Measurements from ENCODE around the gene PLA2G4A.

PLA2G4A gene

DNA sequence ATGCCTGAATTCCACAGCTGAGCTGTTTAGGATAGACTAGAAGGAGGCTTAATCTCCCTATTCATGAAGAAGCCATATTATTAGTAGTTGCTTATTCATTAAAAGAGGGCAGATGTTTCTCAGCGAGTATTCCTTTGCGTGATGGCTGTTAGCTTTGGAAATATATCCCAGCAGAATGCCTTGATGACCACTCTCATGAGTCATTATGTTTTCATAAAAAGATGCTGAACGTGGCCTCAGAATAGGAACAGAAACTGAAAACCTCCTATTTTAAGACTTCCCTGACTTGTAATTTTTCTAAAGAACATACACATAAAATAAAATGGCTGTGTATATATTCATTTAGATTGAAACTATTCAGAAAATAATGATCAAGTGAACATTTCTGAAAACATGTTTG lies 9.6 kb upstream of the PLA2G4A start:
- Histone ChIP-seq H3F3A (ENCODE audit: insufficient read depth, low read length) (no peaks in the 10 kb centered on the region), H2AFZ (ENCODE audit: low read length) (no peak overlapping the region), H3K4me3 (ENCODE audit: low read depth, low read length, poor library complexity, severe bottlenecking) (no peak overlapping the region), H3K27ac (ENCODE audit: low read depth, low read length, poor library complexity, severe bottlenecking) (no peak overlapping the region), H3K36me3 (ENCODE audit: insufficient read depth, low read length) (no peaks in the 10 kb centered on the region), H3K9me3 (ENCODE audit: low read length) (no peaks in the 10 kb centered on the region), H3K4me1 (ENCODE audit: insufficient read depth, low read length, severe bottlenecking) (no peaks in the 10 kb centered on the region), H3K4me2 (ENCODE audit: low read length) (no peak overlapping the region), H3K79me2 (ENCODE audit: insufficient read depth, low read length) (no peaks in the 10 kb centered on the region), H4K20me1 (ENCODE audit: insufficient read depth, low read length) (no peaks in the 10 kb centered on the region), H3K27me3 (ENCODE audit: insufficient read depth, low read length) (no peaks in the 10 kb centered on the region), H3K9ac (ENCODE audit: low read length) (no peak overlapping the region), H3K9me2 (ENCODE audit: low read depth, low read length) (no peaks in the 10 kb centered on the region)
- TF ChIP-seq EZH2 (IDR thresholded peaks at IDR 0.05; ENCODE audit: borderline replicate concordance, low read length) = no peak
- no peak for TF ChIP-seq CTCF (IDR thresholded peaks at IDR 0.05; ENCODE audit: low read length)

- H3K79me2 ChIP-seq (ENCODE audit: insufficient read depth, low read length) = no peaks in the 10 kb centered on the region
- TF ChIP-seq EZH2 (IDR thresholded peaks at IDR 0.05; ENCODE audit: borderline replicate concordance, low read length) (no peak), CTCF (IDR thresholded peaks at IDR 0.05; ENCODE audit: low read length) (no peak)
- H3K27me3 ChIP-seq (ENCODE audit: insufficient read depth, low read length) = no peaks in the 10 kb centered on the region
- no peak overlapping the region for H3K4me3 ChIP-seq (ENCODE audit: low read depth, low read length, poor library complexity, severe bottlenecking)
- no peak overlapping the region for H3K27ac ChIP-seq (ENCODE audit: low read depth, low read length, poor library complexity, severe bottlenecking)
- no peak overlapping the region for H3K4me2 ChIP-seq (ENCODE audit: low read length)
- no peaks in the 10 kb centered on the region for H4K20me1 ChIP-seq (ENCODE audit: insufficient read depth, low read length)
- no peaks in the 10 kb centered on the region for H3K4me1 ChIP-seq (ENCODE audit: insufficient read depth, low read length, severe bottlenecking)
- H3K9me3 ChIP-seq (ENCODE audit: low read length) = no peaks in the 10 kb centered on the region
- H3K9me2 ChIP-seq (ENCODE audit: low read depth, low read length) = no peaks in the 10 kb centered on the region
- H3F3A ChIP-seq (ENCODE audit: insufficient read depth, low read length) = no peaks in the 10 kb centered on the region
- H3K9ac ChIP-seq (ENCODE audit: low read length) = no peak overlapping the region
- H2AFZ ChIP-seq (ENCODE audit: low read length) = no peak overlapping the region
- no peaks in the 10 kb centered on the region for H3K36me3 ChIP-seq (ENCODE audit: insufficient read depth, low read length)
These were observed 9.2 kb upstream of the PLA2G4A start for GRCh38 chr1:186819563-186819962.

DNA sequence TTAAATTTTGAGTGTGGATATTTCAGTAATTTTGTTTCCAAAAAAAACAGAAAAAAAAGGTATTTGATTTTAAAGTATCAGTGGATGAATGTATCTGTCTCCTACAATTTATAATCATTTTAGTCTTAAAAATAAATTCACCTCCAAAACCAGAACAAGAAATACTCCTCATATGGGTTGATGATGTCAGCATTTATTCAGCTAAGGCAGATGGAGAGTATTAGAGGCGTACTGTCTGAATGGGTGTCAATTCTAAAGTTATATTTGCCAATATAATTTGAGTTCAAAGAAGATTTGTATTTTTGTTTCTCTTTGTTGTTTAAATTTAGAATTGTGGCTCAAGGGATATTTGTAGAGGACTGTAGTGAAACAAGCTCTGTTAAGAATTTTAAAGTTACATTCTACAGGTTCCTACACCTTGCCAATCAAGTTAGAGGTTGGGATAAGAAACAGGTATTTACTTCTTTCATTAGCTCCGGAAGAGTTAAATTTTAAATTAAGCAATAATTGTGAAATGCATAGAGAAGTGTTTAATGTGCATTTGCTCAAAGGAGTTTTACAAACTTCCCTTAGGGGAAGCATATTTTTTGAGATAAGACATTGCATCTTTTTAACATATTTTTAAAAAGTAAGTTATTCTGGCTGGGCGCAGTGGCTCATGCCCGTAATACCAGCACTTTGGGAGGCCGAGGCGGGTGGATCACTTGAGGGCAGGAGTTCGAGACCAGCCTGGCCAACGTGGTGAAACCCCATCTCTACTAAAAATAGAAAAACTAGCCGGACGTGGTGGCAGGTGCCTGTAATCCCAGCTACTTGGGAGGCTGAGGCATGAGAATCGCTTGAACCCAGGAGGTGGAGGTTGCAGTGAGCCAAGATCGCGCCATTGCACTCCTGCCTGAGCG lies 1.2 kb downstream of the PLA2G4A start:
- H3K4me3 ChIP-seq (ENCODE audit: low read depth, low read length, poor library complexity, severe bottlenecking) = no peak overlapping the region
- no peak overlapping the region for H3K4me2 ChIP-seq (ENCODE audit: low read length)
- H3K27ac ChIP-seq (ENCODE audit: low read depth, low read length, poor library complexity, severe bottlenecking) = no peak overlapping the region
- H3F3A ChIP-seq (ENCODE audit: insufficient read depth, low read length) = no peaks in the 10 kb centered on the region
- no peaks in the 10 kb centered on the region for H4K20me1 ChIP-seq (ENCODE audit: insufficient read depth, low read length)
- no peak overlapping the region for H2AFZ ChIP-seq (ENCODE audit: low read length)
- TF ChIP-seq EZH2 (IDR thresholded peaks at IDR 0.05; ENCODE audit: borderline replicate concordance, low read length) (no peak), CTCF (IDR thresholded peaks at IDR 0.05; ENCODE audit: low read length) (no peak)
- H3K27me3 ChIP-seq (ENCODE audit: insufficient read depth, low read length) = no peaks in the 10 kb centered on the region
- H3K9me2 ChIP-seq (ENCODE audit: low read depth, low read length) = no peaks in the 10 kb centered on the region
- no peaks in the 10 kb centered on the region for H3K9me3 ChIP-seq (ENCODE audit: low read length)
- no peaks in the 10 kb centered on the region for H3K4me1 ChIP-seq (ENCODE audit: insufficient read depth, low read length, severe bottlenecking)
- H3K9ac ChIP-seq (ENCODE audit: low read length) = no peak overlapping the region
- no peaks in the 10 kb centered on the region for H3K36me3 ChIP-seq (ENCODE audit: insufficient read depth, low read length)
- no peaks in the 10 kb centered on the region for H3K79me2 ChIP-seq (ENCODE audit: insufficient read depth, low read length)

All from OCI-LY1 (cell line).